ENCODE data around the gene ASIC4. TPM values are rescaled to one million over a fixed set of nuclear protein-coding genes. Genes with fewer than 3 reads are reported as not detected.

Gene ASIC4
- total and polyA plus RNA-seq, 2 of the 13 experiments (the other 11 are each of a cell fraction or from before 2014, with no cell fraction given) = 0.03 TPM; not detected in 1

DNA sequence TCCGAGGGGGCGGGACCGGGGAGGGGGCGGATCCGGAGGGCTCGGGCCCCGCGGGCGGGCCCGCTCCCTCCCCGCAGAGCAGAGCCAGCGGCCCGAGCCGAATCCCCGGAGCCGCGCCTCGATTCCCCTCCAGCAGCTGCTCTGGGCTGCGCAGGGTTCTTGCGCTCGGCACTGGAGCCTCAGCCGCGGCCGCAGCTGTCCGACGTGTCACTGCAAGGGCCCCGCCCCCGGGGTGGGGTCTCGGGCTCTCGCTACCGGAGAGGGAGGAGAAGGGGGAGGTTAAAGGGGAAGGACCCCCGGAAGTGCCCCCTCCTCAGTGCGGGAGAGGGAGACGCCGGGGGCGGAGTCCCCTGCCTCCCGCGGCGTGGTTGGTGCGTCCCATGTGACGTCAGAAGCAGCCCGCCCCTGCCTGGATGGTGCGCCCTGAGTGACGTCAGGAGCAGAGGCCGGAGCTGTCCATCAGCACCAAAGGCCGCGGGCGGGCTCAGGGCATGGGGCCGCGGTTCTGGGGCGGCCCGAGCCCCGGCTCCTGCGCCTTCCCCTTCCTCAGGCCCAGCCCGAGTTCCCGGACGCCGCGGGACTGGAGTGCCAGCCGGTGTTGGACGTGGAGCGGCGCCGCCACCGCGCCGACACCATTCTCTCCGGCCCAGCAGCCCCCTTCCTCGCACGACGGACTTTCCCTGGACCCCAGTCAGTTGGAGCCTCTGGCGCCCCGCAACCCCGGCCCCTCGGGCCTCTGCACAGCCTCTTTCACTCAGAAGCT lies 29.5 kb downstream of the ASIC4 start, which contains the start of the genes CHPF and TMEM198 (continued):
- TF ChIP-seq MAFK (conservative IDR thresholded peaks at IDR 0.05 in 1 of 2, IDR thresholded peaks at IDR 0.05 in 1 of 2; ENCODE audit: low read length in 2 of 2) (no peak), ZNF558 (CRISPR knock-in tag; IDR thresholded peaks at IDR 0.05; ENCODE audit: borderline replicate concordance) (peak; percentile 73; the same call in 1 of the 2 replicates), ZNF670 (CRISPR knock-in tag; IDR thresholded peaks at IDR 0.05; ENCODE audit: borderline replicate concordance) (peak; percentile 54; the same call in 1 of the 2 replicates), ATM (IDR thresholded peaks at IDR 0.05; ENCODE audit: borderline replicate concordance) (no peak), ZNF264 (CRISPR knock-in tag; IDR thresholded peaks at IDR 0.05) (peak; percentile 95), ZNF503 (CRISPR knock-in tag; IDR thresholded peaks at IDR 0.05) (peak; percentile 84), PCBP2 (optimal IDR thresholded peaks at IDR 0.05; ENCODE audit: low read depth, low read length, poor library complexity, severe bottlenecking) (no peak), ZNF839 (CRISPR knock-in tag; IDR thresholded peaks at IDR 0.05; ENCODE audit: borderline replicate concordance) (no peak), ETV5 (CRISPR knock-in tag; IDR thresholded peaks at IDR 0.05; ENCODE audit: borderline replicate concordance) (peak; percentile 98), ZNF17 (CRISPR knock-in tag; IDR thresholded peaks at IDR 0.05) (no peak), ZNF496 (CRISPR knock-in tag; IDR thresholded peaks at IDR 0.05; ENCODE audit: insufficient replicate concordance) (no peak), MTA3 (CRISPR knock-in tag; IDR thresholded peaks at IDR 0.05) (no peak), AGO2 (optimal IDR thresholded peaks at IDR 0.05; ENCODE audit: low read depth, low read length) (peak; percentile 31), NFKBIZ (CRISPR knock-in tag; IDR thresholded peaks at IDR 0.05) (no peak; the same call in 1 of the 2 replicates), STAT5B (CRISPR knock-in tag; IDR thresholded peaks at IDR 0.05) (peak; percentile 88; the same call in 1 of the 2 replicates)
- TF ChIP-seq, protein P1, sequence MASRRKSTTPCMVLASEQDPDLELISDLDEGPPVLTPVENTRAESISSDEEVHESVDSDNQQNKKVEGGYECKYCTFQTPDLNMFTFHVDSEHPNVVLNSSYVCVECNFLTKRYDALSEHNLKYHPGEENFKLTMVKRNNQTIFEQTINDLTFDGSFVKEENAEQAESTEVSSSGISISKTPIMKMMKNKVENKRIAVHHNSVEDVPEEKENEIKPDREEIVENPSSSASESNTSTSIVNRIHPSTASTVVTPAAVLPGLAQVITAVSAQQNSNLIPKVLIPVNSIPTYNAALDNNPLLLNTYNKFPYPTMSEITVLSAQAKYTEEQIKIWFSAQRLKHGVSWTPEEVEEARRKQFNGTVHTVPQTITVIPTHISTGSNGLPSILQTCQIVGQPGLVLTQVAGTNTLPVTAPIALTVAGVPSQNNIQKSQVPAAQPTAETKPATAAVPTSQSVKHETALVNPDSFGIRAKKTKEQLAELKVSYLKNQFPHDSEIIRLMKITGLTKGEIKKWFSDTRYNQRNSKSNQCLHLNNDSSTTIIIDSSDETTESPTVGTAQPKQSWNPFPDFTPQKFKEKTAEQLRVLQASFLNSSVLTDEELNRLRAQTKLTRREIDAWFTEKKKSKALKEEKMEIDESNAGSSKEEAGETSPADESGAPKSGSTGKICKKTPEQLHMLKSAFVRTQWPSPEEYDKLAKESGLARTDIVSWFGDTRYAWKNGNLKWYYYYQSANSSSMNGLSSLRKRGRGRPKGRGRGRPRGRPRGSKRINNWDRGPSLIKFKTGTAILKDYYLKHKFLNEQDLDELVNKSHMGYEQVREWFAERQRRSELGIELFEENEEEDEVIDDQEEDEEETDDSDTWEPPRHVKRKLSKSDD (CRISPR knock-in tag; IDR thresholded peaks at IDR 0.05; ENCODE audit: low read depth) = peak; percentile 84; the same call in 1 of the 2 replicates
- TF ChIP-seq, protein P2, sequence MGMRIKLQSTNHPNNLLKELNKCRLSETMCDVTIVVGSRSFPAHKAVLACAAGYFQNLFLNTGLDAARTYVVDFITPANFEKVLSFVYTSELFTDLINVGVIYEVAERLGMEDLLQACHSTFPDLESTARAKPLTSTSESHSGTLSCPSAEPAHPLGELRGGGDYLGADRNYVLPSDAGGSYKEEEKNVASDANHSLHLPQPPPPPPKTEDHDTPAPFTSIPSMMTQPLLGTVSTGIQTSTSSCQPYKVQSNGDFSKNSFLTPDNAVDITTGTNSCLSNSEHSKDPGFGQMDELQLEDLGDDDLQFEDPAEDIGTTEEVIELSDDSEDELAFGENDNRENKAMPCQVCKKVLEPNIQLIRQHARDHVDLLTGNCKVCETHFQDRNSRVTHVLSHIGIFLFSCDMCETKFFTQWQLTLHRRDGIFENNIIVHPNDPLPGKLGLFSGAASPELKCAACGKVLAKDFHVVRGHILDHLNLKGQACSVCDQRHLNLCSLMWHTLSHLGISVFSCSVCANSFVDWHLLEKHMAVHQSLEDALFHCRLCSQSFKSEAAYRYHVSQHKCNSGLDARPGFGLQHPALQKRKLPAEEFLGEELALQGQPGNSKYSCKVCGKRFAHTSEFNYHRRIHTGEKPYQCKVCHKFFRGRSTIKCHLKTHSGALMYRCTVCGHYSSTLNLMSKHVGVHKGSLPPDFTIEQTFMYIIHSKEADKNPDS (CRISPR knock-in tag; IDR thresholded peaks at IDR 0.05) = no peak
- TF ChIP-seq, protein P3, sequence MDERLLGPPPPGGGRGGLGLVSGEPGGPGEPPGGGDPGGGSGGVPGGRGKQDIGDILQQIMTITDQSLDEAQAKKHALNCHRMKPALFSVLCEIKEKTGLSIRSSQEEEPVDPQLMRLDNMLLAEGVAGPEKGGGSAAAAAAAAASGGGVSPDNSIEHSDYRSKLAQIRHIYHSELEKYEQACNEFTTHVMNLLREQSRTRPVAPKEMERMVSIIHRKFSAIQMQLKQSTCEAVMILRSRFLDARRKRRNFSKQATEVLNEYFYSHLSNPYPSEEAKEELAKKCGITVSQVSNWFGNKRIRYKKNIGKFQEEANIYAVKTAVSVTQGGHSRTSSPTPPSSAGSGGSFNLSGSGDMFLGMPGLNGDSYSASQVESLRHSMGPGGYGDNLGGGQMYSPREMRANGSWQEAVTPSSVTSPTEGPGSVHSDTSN (CRISPR knock-in tag; IDR thresholded peaks at IDR 0.05) = peak; percentile 81
- TF ChIP-seq, protein P4, sequence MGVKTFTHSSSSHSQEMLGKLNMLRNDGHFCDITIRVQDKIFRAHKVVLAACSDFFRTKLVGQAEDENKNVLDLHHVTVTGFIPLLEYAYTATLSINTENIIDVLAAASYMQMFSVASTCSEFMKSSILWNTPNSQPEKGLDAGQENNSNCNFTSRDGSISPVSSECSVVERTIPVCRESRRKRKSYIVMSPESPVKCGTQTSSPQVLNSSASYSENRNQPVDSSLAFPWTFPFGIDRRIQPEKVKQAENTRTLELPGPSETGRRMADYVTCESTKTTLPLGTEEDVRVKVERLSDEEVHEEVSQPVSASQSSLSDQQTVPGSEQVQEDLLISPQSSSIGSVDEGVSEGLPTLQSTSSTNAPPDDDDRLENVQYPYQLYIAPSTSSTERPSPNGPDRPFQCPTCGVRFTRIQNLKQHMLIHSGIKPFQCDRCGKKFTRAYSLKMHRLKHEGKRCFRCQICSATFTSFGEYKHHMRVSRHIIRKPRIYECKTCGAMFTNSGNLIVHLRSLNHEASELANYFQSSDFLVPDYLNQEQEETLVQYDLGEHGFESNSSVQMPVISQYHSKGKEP (CRISPR knock-in tag; IDR thresholded peaks at IDR 0.05) = peak; percentile 91; the same call in 1 of the 2 replicates

Data from HepG2 (cell line).